Measurements from ENCODE around the gene SHISAL1.
"Not testable (repeated sequence)": the region's sequence is repeated elsewhere in the genome, so short reads cannot be mapped to it uniquely, and the experiment has no call there.

SHISAL1 gene

GRCh38 chr22:44244265-44244822 lies 68.4 kb downstream of the SHISAL1 start:
- in situ Hi-C loops (cut with MboI; ENCODE audit: low sequenced_read_pairs), result no loop called here

GRCh38 chr22:44243761-44244160 lies 69.0 kb downstream of the SHISAL1 start:
- in situ Hi-C loops (cut with MboI; ENCODE audit: low sequenced_read_pairs), result no loop called here

- in situ Hi-C loops (cut with MboI; ENCODE audit: low sequenced_read_pairs), result no loop called here
Observed at GRCh38 chr22:44242946-44243724, 69.6 kb downstream of the SHISAL1 start.

GRCh38 chr22:44241121-44241520 lies 71.6 kb downstream of the SHISAL1 start:
- in situ Hi-C loops (cut with MboI; ENCODE audit: low sequenced_read_pairs), result not testable (repeated sequence)

GRCh38 chr22:44237290-44237689 lies 75.5 kb downstream of the SHISAL1 start:
- in situ Hi-C loops (cut with MboI; ENCODE audit: low sequenced_read_pairs), result no loop called here

- in situ Hi-C loops (cut with MboI; ENCODE audit: low sequenced_read_pairs), result not testable (repeated sequence)
Observed at GRCh38 chr22:44234372-44234771, 78.4 kb downstream of the SHISAL1 start.

- in situ Hi-C loops (cut with MboI; ENCODE audit: low sequenced_read_pairs), result no loop called here
Observed at GRCh38 chr22:44231233-44231632, 81.5 kb downstream of the SHISAL1 start.

GRCh38 chr22:44229809-44230208 lies 82.9 kb downstream of the SHISAL1 start:
- in situ Hi-C loops (cut with MboI; ENCODE audit: low sequenced_read_pairs), result no loop called here

- in situ Hi-C loops (cut with MboI; ENCODE audit: low sequenced_read_pairs), result no loop called here
Observed at GRCh38 chr22:44229331-44229730, 83.4 kb downstream of the SHISAL1 start.

- in situ Hi-C loops (cut with MboI; ENCODE audit: low sequenced_read_pairs), result no loop called here
Observed at GRCh38 chr22:44225812-44226211, 86.9 kb downstream of the SHISAL1 start.

GRCh38 chr22:44225091-44225689 lies 87.6 kb downstream of the SHISAL1 start:
- in situ Hi-C loops (cut with MboI; ENCODE audit: low sequenced_read_pairs), result no loop called here

- in situ Hi-C loops (cut with MboI; ENCODE audit: low sequenced_read_pairs), result no loop called here
Observed at GRCh38 chr22:44224166-44224565, 88.6 kb downstream of the SHISAL1 start.

GRCh38 chr22:44221710-44222475 lies 90.9 kb downstream of the SHISAL1 start:
- in situ Hi-C loops (cut with MboI; ENCODE audit: low sequenced_read_pairs), result no loop called here

GRCh38 chr22:44220727-44221680 lies 91.7 kb downstream of the SHISAL1 start:
- in situ Hi-C loops (cut with MboI; ENCODE audit: low sequenced_read_pairs), result no loop called here

GRCh38 chr22:44219101-44219870 lies 93.5 kb downstream of the SHISAL1 start:
- in situ Hi-C loops (cut with MboI; ENCODE audit: low sequenced_read_pairs), result no loop called here

GRCh38 chr22:44218071-44218470 lies 94.7 kb downstream of the SHISAL1 start:
- in situ Hi-C loops (cut with MboI; ENCODE audit: low sequenced_read_pairs), result no loop called here

GRCh38 chr22:44217346-44217745 lies 95.4 kb downstream of the SHISAL1 start:
- in situ Hi-C loops (cut with MboI; ENCODE audit: low sequenced_read_pairs), result no loop called here

- in situ Hi-C loops (cut with MboI; ENCODE audit: low sequenced_read_pairs), result no loop called here
Observed at GRCh38 chr22:44215287-44215686, 97.5 kb downstream of the SHISAL1 start.

GRCh38 chr22:44214764-44215163 lies 98.0 kb downstream of the SHISAL1 start:
- in situ Hi-C loops (cut with MboI; ENCODE audit: low sequenced_read_pairs), result no loop called here

- in situ Hi-C loops (cut with MboI; ENCODE audit: low sequenced_read_pairs), result no loop called here
Observed at GRCh38 chr22:44214187-44214586, 98.6 kb downstream of the SHISAL1 start.

All from HL-60/S4 (cell line).